ENCODE data around the gene SLC2A13. TPM values are rescaled to one million over a fixed set of nuclear protein-coding genes. Genes with fewer than 3 reads are reported as not detected.

Gene SLC2A13
- total and polyA plus RNA-seq, 10 of the 15 experiments (the other 5 are each of a cell fraction or from before 2014, with no cell fraction given), result 0.05 to 3.7 (median 0.25) TPM

- TF ChIP-seq LARP7 (IDR thresholded peaks at IDR 0.05) (no peak), CBX3 (IDR thresholded peaks at IDR 0.05; ENCODE audit: borderline replicate concordance, low read depth) (no peak), TBL1XR1 (IDR thresholded peaks at IDR 0.05; ENCODE audit: low read depth, low read length) (no peak), ZBTB4 (CRISPR knock-in tag; IDR thresholded peaks at IDR 0.05) (no peak), E2F8 (IDR thresholded peaks at IDR 0.05; ENCODE audit: low read depth, partially characterized antibody) (no peak), USF1 (IDR thresholded peaks at IDR 0.05; ENCODE audit: borderline replicate concordance, extremely low read length, insufficient read depth, low read depth, low read length) (no peak), NFIC (IDR thresholded peaks at IDR 0.05; ENCODE audit: low read depth, low read length) (no peak), BMI1 (IDR thresholded peaks at IDR 0.05; ENCODE audit: borderline replicate concordance) (no peak), SUPT20H (IDR thresholded peaks at IDR 0.05; ENCODE audit: borderline replicate concordance, control insufficient read depth, low read depth, low read length) (no peak), SMAD1 (IDR thresholded peaks at IDR 0.05; ENCODE audit: low read depth, partially characterized antibody) (no peak), ATF2 (IDR thresholded peaks at IDR 0.05; ENCODE audit: low read length) (no peak)
Measured at GRCh38 chr12:39971348-39971747, 134.5 kb downstream of the SLC2A13 start (continued).

All from GM12878 (cell line).